ENCODE measurements around the gene DOK5.

- TF ChIP-seq CTCF (IDR thresholded peaks at IDR 0.05; ENCODE audit: low read depth, low read length, poor library complexity, severe bottlenecking): no peak
- no peak for TF ChIP-seq EZH2phosphoT487 (IDR thresholded peaks at IDR 0.05; ENCODE audit: borderline replicate concordance, low read length)
Measured at GRCh38 chr20:54464003-54464402, 11.4 kb upstream of the DOK5 start.

Measured in DOHH2 (cell line).